HepG2 (cell line): ENCODE measurements around the gene ATRX. TPM values are rescaled to one million over a fixed set of nuclear protein-coding genes. Genes with fewer than 3 reads are reported as not detected.

Source experiments
- ATAC-seq: fragments of 200-7000 bp; cut with Tn5 transposase; 3 replicates; pipeline ENCODE4 v1.9.1; 2020; ENCODE audit warnings: mild to moderate bottlenecking, moderate library complexity
- BruUV-seq: library from RNA; stranded (reverse); fragments of 400-500 nt; replicated peaks from 2 replicates; lab custom pipeline; 2021; lab: Mats Ljungman, UMichigan
- CTCF ChIA-PET: fragments of 300-600 bp; formaldehyde crosslinking; extraction: SDS; loops from one replicate; lab custom pipeline; 2021; ENCODE audit warnings: low total read pairs, inconsistent platforms, low intra/inter-chr PET ratio; lab: Yijun Ruan, JAX
- POLR2A ChIA-PET: fragments of 350-600 bp; sonication (Branson Sonifier 250); formaldehyde crosslinking; loops from one replicate; lab custom pipeline; 2020; ENCODE audit warnings: antibody characterized with exemption, inconsistent platforms; lab: Yijun Ruan, JAX
- DNase-seq: peaks from one replicate; pipeline ENCODE4 v3.0.0-alpha.2; 2015; ENCODE audit warnings: low spot score
- FAIRE-seq: peaks from 3 replicates; lab custom pipeline; 2011; peaks lifted over from hg19 to GRCh38; lab: Jason Lieb, UNC
- H2AFZ ChIP-seq: one replicate; pipeline ENCODE4 v1.6.1; 2011; ENCODE audit warnings: low read length, inconsistent platforms
- H3K27ac ChIP-seq: fragments of 300-600 bp; 3 replicates; pipeline ENCODE4 v1.8.0; 2011; ENCODE audit warnings: mixed run types, mild to moderate bottlenecking, mixed read lengths, low read length, inconsistent platforms; ENCODE audit not compliant: insufficient read depth; ENCODE audit errors: extremely low read length
- H3K27me3 ChIP-seq, 2 experiments: fragments of 200-600 bp in 1 of 2; 2 replicates in 1 of 2; 3 replicates in 1 of 2; pipeline versions ENCODE4 v1.6.0 to v1.8.0; 2011; ENCODE audit warnings: low read length in 2 of 2, mild to moderate bottlenecking in 2 of 2, moderate library complexity in 2 of 2, inconsistent platforms in 1 of 2; ENCODE audit not compliant: insufficient read depth in 2 of 2, control insufficient read depth in 1 of 2
- H3K36me3 ChIP-seq, 2 experiments: fragments of 200-600 bp in 1 of 2; replicated peaks in 1 of 2; 2 replicates in 1 of 2; 3 replicates in 1 of 2; pipeline versions ENCODE4 v1.5.1 to v1.8.0; 2011; ENCODE audit warnings: low read length in 2 of 2, inconsistent platforms in 1 of 2; ENCODE audit not compliant: insufficient read depth in 2 of 2, control insufficient read depth in 1 of 2
- H3K4me1 ChIP-seq: 2 replicates; pipeline ENCODE4 v1.5.1; 2012; ENCODE audit warnings: low read length, inconsistent platforms; ENCODE audit not compliant: insufficient read depth
- H3K4me2 ChIP-seq: 2 replicates; pipeline ENCODE4 v1.6.0; 2011; ENCODE audit warnings: low read depth, low read length, inconsistent platforms
- H3K4me3 ChIP-seq, 3 experiments: fragments of 200-600 bp in 1 of 3; sonication (generic), shearing (Covaris generic) in 1 of 3; replicated peaks in 1 of 3; 2 replicates each; pipeline ENCODE4 v1.5.1; 2011 to 2016; ENCODE audit warnings: low read length in 3 of 3, inconsistent platforms in 2 of 3, low read depth in 2 of 3, mild to moderate bottlenecking in 2 of 3, control low read depth in 1 of 3, mixed read lengths in 1 of 3; ENCODE audit not compliant: insufficient read depth in 1 of 3
- H3K79me2 ChIP-seq: one replicate; pipeline ENCODE4 v1.6.1; 2011; ENCODE audit warnings: low read length, inconsistent platforms; ENCODE audit not compliant: insufficient read depth
- H3K9ac ChIP-seq: 2 replicates; pipeline ENCODE4 v1.6.0; 2011; ENCODE audit warnings: mild to moderate bottlenecking, low read depth, low read length, inconsistent platforms; ENCODE audit not compliant: insufficient read depth
- H3K9me3 ChIP-seq: 2 replicates; pipeline ENCODE4 v1.5.1; 2012; ENCODE audit warnings: mild to moderate bottlenecking, low read length
- H4K20me1 ChIP-seq: 2 replicates; pipeline ENCODE4 v1.6.0; 2011; ENCODE audit warnings: inconsistent platforms, mild to moderate bottlenecking, low read length, moderate library complexity; ENCODE audit not compliant: insufficient read depth
- FOXP1 ChIP-seq, 2 experiments: fragments of 450-650 bp in 1 of 2; IDR thresholded peaks; 2 replicates each; pipeline ENCODE4 v1.6.1; 2017 to 2018; ENCODE audit warnings: antibody characterized with exemption in 1 of 2
- HINFP ChIP-seq: sonication (generic); formaldehyde crosslinking; IDR thresholded peaks from 2 replicates; pipeline ENCODE4 v1.4.0; 2020; ENCODE audit warnings: low read depth, mild to moderate bottlenecking, missing genetic modification reagents
- PREB ChIP-seq: sonication (generic); formaldehyde crosslinking; IDR thresholded peaks from 2 replicates; pipeline ENCODE4 v1.4.0; 2020; ENCODE audit warnings: missing genetic modification reagents
- RXRB ChIP-seq: IDR thresholded peaks from 2 replicates; pipeline ENCODE4 v1.6.1; 2016; ENCODE audit warnings: borderline replicate concordance, missing genetic modification reagents, missing compliant biosample characterization
- UBTF ChIP-seq: sonication (generic); formaldehyde crosslinking; IDR thresholded peaks from 2 replicates; pipeline ENCODE4 v1.4.0; 2020; ENCODE audit warnings: mild to moderate bottlenecking, missing genetic modification reagents
- ZBED4 ChIP-seq: sonication (generic); formaldehyde crosslinking; IDR thresholded peaks from 2 replicates; pipeline ENCODE4 v1.4.0; 2020; ENCODE audit warnings: missing genetic modification reagents, borderline replicate concordance
- ZNF34 ChIP-seq: sonication (generic); formaldehyde crosslinking; IDR thresholded peaks from 2 replicates; pipeline ENCODE4 v1.4.0; 2020; ENCODE audit warnings: mild to moderate bottlenecking, missing genetic modification reagents, borderline replicate concordance
- whole genome bisulfite sequencing: methylation state at CpG from one replicate; pipeline ENCODE4 v1.1.6; 2017; ENCODE audit warnings: low lambda C conversion rate; 5-methylcytosine and 5-hydroxymethylcytosine counted together
- in situ Hi-C: cut with HindIII; loops from 2 replicates; pipeline ENCODE4 v1.10.0; 2017; ENCODE audit warnings: low pct_unique_long_range_greater_than_20kb; ENCODE audit not compliant: extremely low pct_ligation_motif_present
- intact Hi-C: fragments of 100-400 bp; cut with micrococcal nuclease; formaldehyde crosslinking; loops from one replicate; pipeline ENCODE4 v1.10.0; 2022; ENCODE audit not compliant: unreplicated experiment
- polyA plus RNA-seq, 8 experiments: library from polyadenylated mRNA; depleted of rRNA in 3 of 8; stranded (reverse) in 7 of 8; unstranded in 1 of 8; fragments of >200 nt; fragmentation: Illumina TruSeq in 4 of 8; extraction: Trizol in 4 of 8; gene quantifications; 2 replicates each; pipeline versions ENCODE4 v1.2.1 to v1.2.3, GENCODE V29; 2011 to 2016; ENCODE audit warnings: low read depth in 4 of 8, missing spikeins in 1 of 8, mixed read lengths in 1 of 8; ENCODE audit not compliant: insufficient read depth in 1 of 8
- total RNA-seq, 5 experiments: library from RNA; depleted of rRNA; stranded (reverse); fragments of >200 nt; fragmentation: Illumina TruSeq; extraction: Trizol; gene quantifications; 2 replicates each; pipeline ENCODE4 v1.2.3, GENCODE V29; 2016; ENCODE audit warnings: low read depth in 1 of 5

The ATRX gene
- total and polyA plus RNA-seq, 2 of the 13 experiments (the other 11 are each of a cell fraction or from before 2014, with no cell fraction given), result 26.1 to 44.5 TPM

- no peak for TF ChIP-seq ZBED4 (CRISPR knock-in tag)
- TF ChIP-seq FOXP1 (IDR thresholded peaks at IDR 0.05), result no peak
- no peak for TF ChIP-seq FOXP1 (CRISPR knock-in tag; IDR thresholded peaks at IDR 0.05)
- TF ChIP-seq ZNF34, result no peak
- TF ChIP-seq PREB, result no peak
These were observed 43.1 kb downstream of the ATRX start (continued) for GRCh38 chrX:77742788-77743476.

GRCh38 chrX:77740376-77740905 lies 45.6 kb downstream of the ATRX start:
- CTCF ChIA-PET, result no interaction called here
- Histone ChIP-seq H3K9me3 (no peaks in the 10 kb centered on the region), H4K20me1 (peaks cover 12% of the 10 kb centered on the region; the same call in 1 of the 2 replicates), H3K4me2 (no peak overlapping the region), H3K4me1 (peaks cover 6% of the 10 kb centered on the region; the same call in 1 of the 2 replicates), H3K9ac (no peak overlapping the region), H2AFZ (no peak overlapping the region), H3K36me3 (no peaks in the 10 kb centered on the region), H3K4me3 (no peak overlapping the region), H3K79me2 (peaks cover 57% of the 10 kb centered on the region), H3K27ac (no peak overlapping the region), H3K27me3 (no peaks in the 10 kb centered on the region)
- FAIRE-seq, result no peak
- no TSS peak for BruUV-seq
- POLR2A ChIA-PET, result no interaction called here
- ATAC-seq, result no peak
- in situ Hi-C loops (no loop called here), intact Hi-C loops (no loop called here)
- no peak for DNase-seq
- 94% methylated on average over 3 of the region's 3 CpGs for WGBS
- TF ChIP-seq UBTF (CRISPR knock-in tag), result no peak
- TF ChIP-seq HINFP, result no peak
- TF ChIP-seq RXRB (CRISPR knock-in tag), result no peak
